HUES64 (cell line): ENCODE measurements around the gene SPART.

Source experiments
- H3K27ac ChIP-seq: 2 replicates; pipeline ENCODE4 v1.7.0; 2013; ENCODE audit warnings: low read depth, low read length, inconsistent platforms
- H3K27me3 ChIP-seq: 2 replicates; pipeline ENCODE4 v1.6.1; 2013; ENCODE audit warnings: mild to moderate bottlenecking, low read length; ENCODE audit not compliant: insufficient read depth
- H3K36me3 ChIP-seq: 2 replicates; pipeline ENCODE4 v1.6.1; 2013; ENCODE audit warnings: mild to moderate bottlenecking, low read length; ENCODE audit not compliant: insufficient read depth
- H3K4me1 ChIP-seq: 2 replicates; pipeline ENCODE4 v1.6.1; 2013; ENCODE audit warnings: mild to moderate bottlenecking, low read length, moderate library complexity; ENCODE audit not compliant: insufficient read depth
- H3K4me3 ChIP-seq: 2 replicates; pipeline ENCODE4 v1.5.1; 2013; ENCODE audit warnings: mild to moderate bottlenecking, low read length, moderate library complexity
- H3K9ac ChIP-seq: 2 replicates; pipeline ENCODE4 v1.6.1; 2013; ENCODE audit warnings: mild to moderate bottlenecking, low read depth, low read length
- H3K9me3 ChIP-seq: 2 replicates; pipeline ENCODE4 v1.6.1; 2013; ENCODE audit warnings: low read depth, low read length; ENCODE audit not compliant: insufficient read depth
- WGBS: fragments of 150-250, 120-280 bp; methylation state at CpG from one replicate; pipeline ENCODE4 v1.1.7; 2013; ENCODE audit warnings: missing lambda C conversion rate; 5-methylcytosine and 5-hydroxymethylcytosine counted together

SPART gene

DNA sequence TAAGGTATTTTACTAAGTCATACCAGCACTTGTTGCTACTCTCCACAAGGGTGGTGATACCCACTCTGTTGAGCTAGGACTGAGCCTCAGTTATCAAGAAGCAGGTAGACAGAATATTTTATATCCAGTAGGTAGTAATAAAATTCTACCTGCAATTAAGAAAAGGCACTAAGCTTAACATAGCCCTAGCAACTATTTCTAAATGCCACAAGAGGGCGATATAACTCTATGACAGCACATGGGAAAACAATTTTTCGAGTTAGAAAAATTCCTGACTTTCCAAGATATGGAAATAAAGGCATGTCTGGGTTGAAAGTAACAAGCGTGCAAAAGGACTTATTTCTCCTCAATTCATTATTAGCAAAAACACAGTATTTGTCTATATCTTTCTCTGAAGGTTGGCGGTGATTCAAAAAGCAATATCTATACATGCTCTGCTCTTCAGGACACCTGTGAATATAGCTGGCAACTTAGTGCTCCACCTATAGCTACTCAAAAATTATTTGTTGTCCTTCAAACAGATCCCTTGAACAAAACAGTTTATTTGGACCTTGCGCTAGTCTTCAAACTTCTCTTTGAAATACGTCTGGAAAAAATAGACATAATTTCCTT lies 63.3 kb downstream of the SPART start:
- peaks cover 34% of the 10 kb centered on the region for H3K36me3 ChIP-seq
- no peak overlapping the region for H3K4me3 ChIP-seq
- peaks cover 6% of the 10 kb centered on the region; the same call in 1 of the 2 replicates for H3K9me3 ChIP-seq
- no peak overlapping the region for H3K27ac ChIP-seq
- 59% methylated on average over 6 of the region's 6 CpGs for WGBS
- H3K27me3 ChIP-seq: no peaks in the 10 kb centered on the region
- H3K9ac ChIP-seq: no peak overlapping the region
- peaks cover 10% of the 10 kb centered on the region; the same call in 1 of the 2 replicates for H3K4me1 ChIP-seq

DNA sequence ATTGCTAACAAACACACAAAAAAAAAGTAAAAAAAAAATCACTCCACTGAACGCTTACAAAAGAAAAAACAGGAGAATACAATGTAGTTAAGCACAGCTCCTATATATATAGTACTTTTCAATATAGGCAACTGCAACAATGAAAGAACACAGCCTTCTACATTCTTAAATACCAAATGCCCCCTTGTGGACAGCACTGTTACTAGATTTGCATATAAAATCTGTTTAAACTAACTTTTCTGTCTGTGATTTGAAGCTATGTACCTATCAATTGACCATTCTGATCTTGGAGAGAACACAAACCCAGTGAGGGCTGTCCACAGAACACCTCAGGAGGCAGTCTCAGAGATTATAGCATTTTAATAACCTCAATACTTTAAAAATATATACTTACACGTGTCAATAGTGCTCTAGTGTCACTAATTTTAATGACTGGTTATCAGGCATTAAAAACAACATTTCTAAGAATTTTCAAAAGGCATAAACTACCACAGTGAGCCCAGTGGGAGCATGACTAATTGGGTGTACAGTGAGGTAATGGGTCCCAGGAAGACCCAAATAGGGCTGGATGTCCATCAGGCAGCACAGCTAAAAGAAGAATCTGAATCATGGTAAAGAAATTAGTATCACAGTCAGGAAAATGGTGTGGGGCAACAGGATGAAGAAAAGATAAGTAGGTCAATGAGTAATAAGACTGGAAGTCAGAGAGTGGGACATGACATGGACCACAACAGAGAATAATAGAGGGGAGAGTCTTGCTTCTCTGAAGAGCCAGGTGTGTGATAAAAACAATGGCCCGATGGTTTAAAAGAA lies 70.8 kb downstream of the SPART start:
- Histone ChIP-seq H3K36me3 (peaks cover 32% of the 10 kb centered on the region), H3K4me3 (no peak overlapping the region), H3K9me3 (no peaks in the 10 kb centered on the region), H3K4me1 (no peaks in the 10 kb centered on the region), H3K27ac (no peak overlapping the region), H3K27me3 (no peaks in the 10 kb centered on the region), H3K9ac (no peak overlapping the region)
- 100% methylated on average over 1 of the region's 3 CpGs for WGBS

DNA sequence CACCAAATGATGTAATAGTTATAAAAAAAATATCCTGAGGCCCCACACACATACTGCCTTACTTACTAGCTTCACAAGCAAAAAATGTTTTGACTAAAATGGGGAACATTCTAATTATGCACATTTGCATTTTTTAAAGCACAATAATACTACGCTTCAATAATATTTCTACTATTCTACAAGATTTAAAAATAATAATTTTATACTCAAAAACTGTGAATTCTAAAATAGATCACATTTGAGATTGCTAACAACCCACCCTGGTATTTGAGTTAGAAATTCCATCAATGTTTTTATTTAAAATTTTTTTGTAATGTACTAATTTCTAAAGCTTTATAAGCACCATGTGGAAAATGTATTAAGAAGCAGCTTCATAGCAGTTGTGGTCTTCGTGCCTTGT lies 72.8 kb downstream of the SPART start:
- H3K27ac ChIP-seq: no peak overlapping the region
- H3K9me3 ChIP-seq: no peaks in the 10 kb centered on the region
- H3K27me3 ChIP-seq: no peaks in the 10 kb centered on the region
- no peak overlapping the region for H3K9ac ChIP-seq
- H3K4me3 ChIP-seq: no peak overlapping the region
- no peaks in the 10 kb centered on the region for H3K4me1 ChIP-seq
- 86% methylated on average over 2 of the region's 2 CpGs for WGBS
- peaks cover 23% of the 10 kb centered on the region for H3K36me3 ChIP-seq

DNA sequence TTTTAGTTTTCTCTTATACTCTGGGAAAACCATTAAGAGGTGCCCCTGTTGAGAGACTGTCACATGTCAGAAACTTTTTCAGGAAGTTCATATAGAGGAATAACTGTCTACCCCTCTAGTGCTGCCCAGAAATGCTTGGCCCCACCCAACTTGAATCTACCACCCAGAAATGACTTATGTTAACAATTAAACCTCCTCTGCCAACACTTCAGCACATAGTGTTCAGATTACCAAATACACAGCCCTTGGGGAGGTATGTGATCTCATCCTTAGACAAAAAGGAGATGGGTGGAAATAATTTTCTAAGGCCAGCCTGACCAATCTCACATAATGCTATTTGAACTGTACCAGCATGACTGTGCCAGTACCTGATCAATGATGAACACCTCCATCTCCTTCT lies 84.2 kb downstream of the SPART start:
- Histone ChIP-seq H3K9me3 (no peaks in the 10 kb centered on the region), H3K27me3 (no peaks in the 10 kb centered on the region), H3K36me3 (peaks cover 6% of the 10 kb centered on the region; the same call in 1 of the 2 replicates), H3K4me1 (peaks cover 4% of the 10 kb centered on the region; the same call in 1 of the 2 replicates), H3K4me3 (no peak overlapping the region), H3K27ac (no peak overlapping the region), H3K9ac (no peak overlapping the region)

DNA sequence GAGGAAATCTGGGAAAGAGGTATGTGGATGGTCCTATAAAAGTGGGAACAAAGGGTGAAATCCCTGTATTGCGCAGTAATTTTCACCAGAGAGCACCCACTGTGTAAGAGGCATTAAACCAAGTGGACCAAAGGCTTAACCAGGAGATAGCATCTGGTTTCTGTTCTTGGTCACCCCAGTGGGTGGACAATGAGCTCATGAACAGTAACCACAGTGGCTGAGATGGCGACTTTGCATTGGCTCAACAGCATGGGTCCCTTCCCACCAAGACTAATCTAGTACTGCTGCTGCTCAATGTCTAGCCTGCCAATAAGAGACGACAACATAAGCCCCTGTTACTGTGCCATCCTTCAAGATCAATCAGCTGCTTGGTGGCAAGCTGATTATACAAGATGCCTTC lies 85.2 kb downstream of the SPART start:
- Histone ChIP-seq H3K4me1 (peaks cover 4% of the 10 kb centered on the region; the same call in 1 of the 2 replicates), H3K9ac (no peak overlapping the region), H3K9me3 (no peaks in the 10 kb centered on the region), H3K4me3 (no peak overlapping the region), H3K36me3 (peaks cover 5% of the 10 kb centered on the region; the same call in 1 of the 2 replicates), H3K27me3 (no peaks in the 10 kb centered on the region), H3K27ac (no peak overlapping the region)
- WGBS: 93% methylated on average over 3 of the region's 3 CpGs

DNA sequence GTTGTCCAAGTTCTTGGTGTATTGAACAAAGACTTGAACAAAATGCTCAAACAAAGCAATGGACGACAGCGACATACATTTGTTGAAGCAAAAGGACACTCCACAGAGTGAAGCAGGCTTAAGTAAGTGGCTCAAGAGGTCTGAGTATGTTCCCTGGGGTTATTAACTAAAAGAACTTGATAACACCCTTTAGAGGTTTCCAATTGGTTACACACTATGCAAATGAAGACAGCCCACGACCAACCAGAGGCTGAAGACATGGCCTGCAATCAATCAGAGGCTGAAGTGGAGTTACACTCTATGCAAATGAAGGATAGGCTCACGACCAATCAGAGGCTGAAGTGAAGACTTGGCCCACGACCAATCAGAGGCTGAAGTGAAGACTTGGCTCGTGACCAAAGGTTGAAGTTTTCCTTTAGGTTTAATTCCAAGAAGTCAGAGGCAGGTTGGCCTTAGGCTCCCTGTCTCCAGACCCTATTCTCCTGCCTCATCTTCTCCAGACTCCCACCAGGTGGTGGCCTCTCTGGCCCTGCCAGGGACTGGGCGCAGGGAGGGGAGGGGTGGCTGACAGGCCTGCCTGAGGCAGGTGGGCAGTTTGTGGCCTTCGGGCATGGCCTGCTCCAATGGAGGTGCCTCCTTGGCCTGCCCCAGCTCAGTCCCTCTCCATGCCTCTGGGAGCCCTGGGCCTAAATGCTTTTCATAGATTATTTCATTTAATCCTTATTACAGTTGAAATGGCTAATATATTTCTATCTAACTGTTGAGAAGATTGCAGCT lies 86.6 kb downstream of the SPART start:
- Histone ChIP-seq H3K9me3 (no peaks in the 10 kb centered on the region), H3K9ac (no peak overlapping the region), H3K36me3 (peaks cover 6% of the 10 kb centered on the region; the same call in 1 of the 2 replicates), H3K27me3 (no peaks in the 10 kb centered on the region), H3K4me3 (no peak overlapping the region), H3K27ac (no peak overlapping the region), H3K4me1 (peaks cover 4% of the 10 kb centered on the region; the same call in 1 of the 2 replicates)
- WGBS: 95% methylated on average over 8 of the region's 8 CpGs

DNA sequence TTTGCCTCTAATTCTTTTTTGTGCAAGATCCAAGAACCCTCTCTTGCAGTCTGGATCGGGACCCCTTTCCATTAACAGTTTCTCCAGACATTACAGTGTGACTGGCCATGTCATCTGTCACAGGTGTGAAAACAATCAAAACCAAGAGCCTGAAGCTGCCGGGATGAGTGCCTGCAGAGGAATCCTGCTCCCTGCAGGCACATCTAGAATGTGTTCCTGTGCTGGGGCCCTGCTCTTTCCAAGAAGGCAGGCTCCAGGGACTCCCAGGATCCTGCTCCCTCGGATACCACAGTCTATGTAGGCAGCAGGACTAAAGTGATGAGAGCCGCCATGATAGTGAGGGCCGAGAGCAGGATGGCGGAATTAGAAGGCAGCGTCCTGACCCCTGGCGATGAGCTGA lies 87.4 kb downstream of the SPART start:
- WGBS: 94% methylated on average over 8 of the region's 8 CpGs
- Histone ChIP-seq H3K4me1 (peaks cover 4% of the 10 kb centered on the region; the same call in 1 of the 2 replicates), H3K9ac (no peak overlapping the region), H3K27me3 (no peaks in the 10 kb centered on the region), H3K36me3 (peaks cover 7% of the 10 kb centered on the region; the same call in 1 of the 2 replicates), H3K4me3 (no peak overlapping the region), H3K27ac (no peak overlapping the region), H3K9me3 (no peaks in the 10 kb centered on the region)
